A673 (cell line): Measurements from ENCODE around the gene ABCA2. TPM values are rescaled to one million over a fixed set of nuclear protein-coding genes. Genes with fewer than 3 reads are reported as not detected.

ENCODE experiments used
- BruUV-seq: library from RNA; stranded (reverse); fragments of 400-500 nt; replicated peaks from 2 replicates; lab custom pipeline; 2021; lab: Mats Ljungman, UMichigan
- CTCF ChIA-PET: fragments of 300-600 bp; sonication (Branson Sonifier 250); formaldehyde crosslinking; loops from one replicate; lab custom pipeline; 2022; ENCODE audit warnings: antibody characterized with exemption; lab: Charles Lee
- POLR2A ChIA-PET: fragments of 300-600 bp; sonication (Branson Sonifier 250); formaldehyde crosslinking; loops from one replicate; lab custom pipeline; 2022; ENCODE audit warnings: antibody characterized with exemption; ENCODE audit not compliant: low non-redundant PET; lab: Charles Lee
- DNase-seq: peaks from one replicate; pipeline ENCODE4 v3.0.0-alpha.2; 2015; ENCODE audit warnings: low spot score
- H3K27ac ChIP-seq: fragments of 200-600 bp; sonication (generic); 2 replicates; pipeline ENCODE4 v1.5.1; 2016; ENCODE audit warnings: mixed run types, low read depth, mild to moderate bottlenecking, mixed read lengths, antibody characterized with exemption, low read length; ENCODE audit not compliant: poor library complexity, severe bottlenecking
- H3K27me3 ChIP-seq: fragments of 200-600 bp; sonication (generic); replicated peaks from 2 replicates; pipeline ENCODE4 v1.6.1; 2017; ENCODE audit warnings: mixed run types, low read depth, mild to moderate bottlenecking, mixed read lengths, antibody characterized with exemption, low read length; ENCODE audit not compliant: insufficient read depth, poor library complexity
- H3K36me3 ChIP-seq: fragments of 200-600 bp; sonication (generic); 2 replicates; pipeline ENCODE4 v1.6.1; 2016; ENCODE audit warnings: mixed run types, mild to moderate bottlenecking, mixed read lengths, antibody characterized with exemption, low read length; ENCODE audit not compliant: insufficient read depth, poor library complexity, severe bottlenecking
- H3K4me1 ChIP-seq: fragments of 200-600 bp; sonication (generic); 2 replicates; pipeline ENCODE4 v1.6.1; 2017; ENCODE audit warnings: mixed run types, mild to moderate bottlenecking, mixed read lengths, antibody characterized with exemption, low read length; ENCODE audit not compliant: insufficient read depth, poor library complexity, severe bottlenecking
- H3K4me3 ChIP-seq: fragments of 200-600 bp; sonication (generic); 2 replicates; pipeline ENCODE4 v1.5.1; 2016; ENCODE audit warnings: low read depth, mixed run types, mild to moderate bottlenecking, mixed read lengths, low read length; ENCODE audit not compliant: poor library complexity, severe bottlenecking
- H3K9me3 ChIP-seq: fragments of 200-600 bp; sonication (generic); 2 replicates; pipeline ENCODE4 v1.6.1; 2016; ENCODE audit warnings: mixed run types, low read depth, mild to moderate bottlenecking, mixed read lengths, antibody characterized with exemption, low read length; ENCODE audit not compliant: poor library complexity, severe bottlenecking
- EZH2 ChIP-seq: fragments of 200-600 bp; sonication (generic); IDR thresholded peaks from 2 replicates; pipeline ENCODE4 v1.6.1; 2017; ENCODE audit warnings: borderline replicate concordance, low read depth, mild to moderate bottlenecking, mixed read lengths, antibody characterized with exemption, low read length; ENCODE audit not compliant: poor library complexity, severe bottlenecking
- intact Hi-C: fragments of 100-400 bp; cut with micrococcal nuclease; formaldehyde crosslinking; loops from one replicate; pipeline ENCODE4 v1.10.0; 2022; ENCODE audit not compliant: unreplicated experiment
- total RNA-seq: library from RNA; stranded (reverse); gene quantifications from 2 replicates; pipeline ENCODE4 v1.2.3, GENCODE V29; 2021
- TF ChIP-seq, protein P1 (sequence below): fragments of 300-800, 200-600 bp; sonication (generic); conservative IDR thresholded peaks from 2 replicates; pipeline ENCODE4 v1.5.1; 2017; ENCODE audit warnings: low read depth, mild to moderate bottlenecking, antibody characterized with exemption, low read length, moderate library complexity, mixed read lengths

Gene ABCA2
- total RNA-seq, 1 experiment from 2014 or later, result 27.8 TPM

DNA sequence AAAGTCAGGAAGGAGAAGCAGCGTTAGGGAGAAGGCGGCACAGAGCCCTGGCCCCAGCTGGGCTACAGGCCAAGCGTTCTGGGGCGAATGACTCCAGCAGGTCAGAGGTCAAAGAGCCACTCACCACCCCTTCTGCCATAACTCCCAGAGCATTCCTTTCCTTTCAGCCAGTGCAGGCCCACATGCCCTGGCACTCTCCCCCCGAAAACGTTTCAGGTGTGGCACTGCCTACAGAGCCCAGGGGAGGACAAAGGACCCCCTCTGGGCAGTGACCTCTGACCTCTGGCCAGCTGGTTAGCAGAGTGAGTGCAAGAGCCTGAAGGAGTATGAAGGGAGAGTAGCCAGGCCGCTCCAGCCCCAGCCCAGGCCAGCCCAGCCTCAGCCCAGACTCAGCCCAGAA, 4.9 kb downstream of the ABCA2 start:
- no peak overlapping the region for H3K4me3 ChIP-seq
- ChIA-PET POLR2A (no interaction called here), CTCF (no interaction called here)
- H3K4me1 ChIP-seq, result no peaks in the 10 kb centered on the region
- no peaks in the 10 kb centered on the region for H3K36me3 ChIP-seq
- no TSS peak for BruUV-seq
- no peak for TF ChIP-seq EZH2
- TF ChIP-seq, protein P1, sequence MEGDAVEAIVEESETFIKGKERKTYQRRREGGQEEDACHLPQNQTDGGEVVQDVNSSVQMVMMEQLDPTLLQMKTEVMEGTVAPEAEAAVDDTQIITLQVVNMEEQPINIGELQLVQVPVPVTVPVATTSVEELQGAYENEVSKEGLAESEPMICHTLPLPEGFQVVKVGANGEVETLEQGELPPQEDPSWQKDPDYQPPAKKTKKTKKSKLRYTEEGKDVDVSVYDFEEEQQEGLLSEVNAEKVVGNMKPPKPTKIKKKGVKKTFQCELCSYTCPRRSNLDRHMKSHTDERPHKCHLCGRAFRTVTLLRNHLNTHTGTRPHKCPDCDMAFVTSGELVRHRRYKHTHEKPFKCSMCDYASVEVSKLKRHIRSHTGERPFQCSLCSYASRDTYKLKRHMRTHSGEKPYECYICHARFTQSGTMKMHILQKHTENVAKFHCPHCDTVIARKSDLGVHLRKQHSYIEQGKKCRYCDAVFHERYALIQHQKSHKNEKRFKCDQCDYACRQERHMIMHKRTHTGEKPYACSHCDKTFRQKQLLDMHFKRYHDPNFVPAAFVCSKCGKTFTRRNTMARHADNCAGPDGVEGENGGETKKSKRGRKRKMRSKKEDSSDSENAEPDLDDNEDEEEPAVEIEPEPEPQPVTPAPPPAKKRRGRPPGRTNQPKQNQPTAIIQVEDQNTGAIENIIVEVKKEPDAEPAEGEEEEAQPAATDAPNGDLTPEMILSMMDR, result no peak
- intact Hi-C loops, result no loop called here
- no peak overlapping the region for H3K27ac ChIP-seq
- DNase-seq, result no peak
- no peaks in the 10 kb centered on the region for H3K27me3 ChIP-seq
- H3K9me3 ChIP-seq, result no peaks in the 10 kb centered on the region

DNA sequence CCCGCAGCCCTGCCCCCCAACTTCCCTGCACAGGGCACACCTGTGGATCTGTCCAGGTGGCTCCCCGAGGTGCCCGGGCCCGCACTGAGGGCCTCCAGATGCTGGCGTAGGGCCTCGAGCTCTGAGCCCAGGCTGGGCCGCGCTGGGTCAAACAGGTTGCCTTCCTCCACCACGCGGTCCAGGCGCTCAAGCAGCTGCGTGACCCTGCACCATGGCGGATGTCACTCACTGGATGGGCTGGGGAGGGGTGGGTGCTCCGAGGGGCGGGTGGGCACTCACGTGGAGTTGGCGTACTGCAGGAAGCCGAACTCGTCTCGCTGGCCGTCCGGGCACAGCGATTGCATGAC, 5.4 kb downstream of the ABCA2 start:
- POLR2A ChIA-PET, result no interaction called here
- CTCF ChIA-PET, result interaction anchor here (0.9 kb wide), 1 partner anchor 214 kb away, joined by 3 read pairs; no protein-coding TSS in a partner anchor
- Histone ChIP-seq H3K4me3 (no peak overlapping the region), H3K27me3 (no peaks in the 10 kb centered on the region), H3K36me3 (peaks cover under 1% of the 10 kb centered on the region), H3K27ac (no peak overlapping the region), H3K9me3 (no peaks in the 10 kb centered on the region), H3K4me1 (no peaks in the 10 kb centered on the region)
- BruUV-seq, result no TSS peak
- intact Hi-C loops, result no loop called here
- no peak for DNase-seq
- TF ChIP-seq, protein P1, result no peak
- TF ChIP-seq EZH2, result no peak

DNA sequence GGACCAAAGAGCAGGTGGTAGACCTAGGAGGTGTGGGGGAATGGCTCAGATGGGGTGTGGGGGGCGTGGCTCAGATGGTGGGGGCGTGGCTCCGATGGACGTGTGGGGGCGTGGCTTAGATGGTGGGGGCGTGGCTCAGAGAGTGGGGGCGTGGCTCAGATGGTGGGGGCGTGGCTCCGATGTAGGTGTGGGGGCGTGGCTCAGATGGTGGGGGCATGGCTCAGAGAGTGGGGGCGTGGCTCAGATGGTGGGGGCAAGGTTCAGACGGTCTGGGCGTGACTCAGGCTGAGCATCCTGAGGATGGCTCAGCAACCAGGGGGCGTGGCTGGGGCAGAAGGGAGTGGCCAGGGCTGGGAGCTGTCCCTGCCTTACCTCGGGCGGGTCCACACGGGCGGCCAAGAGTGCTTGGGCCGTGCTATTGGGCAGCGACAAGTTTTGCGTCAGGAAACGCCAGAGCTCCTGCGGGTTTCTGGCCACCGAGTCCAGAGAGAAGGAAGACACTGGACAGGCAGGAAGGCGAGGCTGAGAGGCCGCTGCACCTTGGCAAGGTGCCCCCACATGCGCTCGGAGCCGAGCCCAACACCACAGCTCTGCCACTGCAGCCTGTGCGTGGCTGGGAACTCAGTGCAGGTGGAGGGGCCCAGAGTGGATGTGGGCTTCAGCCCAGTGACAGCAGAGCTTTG, 5.9 kb downstream of the ABCA2 start:
- no peaks in the 10 kb centered on the region for H3K27me3 ChIP-seq
- H3K27ac ChIP-seq, result no peak overlapping the region
- H3K4me1 ChIP-seq, result no peaks in the 10 kb centered on the region
- BruUV-seq, result no TSS peak
- H3K36me3 ChIP-seq, result peaks cover 4% of the 10 kb centered on the region
- ChIA-PET POLR2A (interaction anchor here (0.6 kb wide), 1 partner anchor 12 kb away, joined by 4 read pairs; no protein-coding TSS in a partner anchor), CTCF (interaction anchor here (0.9 kb wide), 1 partner anchor 215 kb away, joined by 3 read pairs; no protein-coding TSS in a partner anchor)
- TF ChIP-seq, protein P1, result no peak
- intact Hi-C loops, result no loop called here
- no peaks in the 10 kb centered on the region for H3K9me3 ChIP-seq
- no peak overlapping the region for H3K4me3 ChIP-seq
- DNase-seq, result peak; percentile 79
